H1 (cell line): Measurements from ENCODE around the gene TRAK1. TPM values are rescaled to one million over a fixed set of nuclear protein-coding genes. Genes with fewer than 3 reads are reported as not detected.

Source experiments
- CTCF ChIA-PET: fragments of 300-600 bp; sonication (Branson Sonifier 250); formaldehyde crosslinking; loops from one replicate; lab custom pipeline; 2021; ENCODE audit not compliant: partially characterized antibody; lab: Charles Lee
- POLR2A ChIA-PET: fragments of 300-600 bp; sonication (Branson Sonifier 250); formaldehyde crosslinking; loops from one replicate; lab custom pipeline; 2021; ENCODE audit warnings: inconsistent platforms; ENCODE audit not compliant: partially characterized antibody; lab: Charles Lee
- DNase-seq, 2 experiments: peaks; one replicate each; pipeline versions ENCODE4 v3.0.0 to v3.0.0-alpha.2; 2010 to 2022; ENCODE audit warnings: low spot score in 2 of 2, low read depth in 1 of 2, mixed read lengths in 1 of 2
- FAIRE-seq: peaks from 2 replicates; lab custom pipeline; 2011; peaks lifted over from hg19 to GRCh38; lab: Jason Lieb, UNC
- H2AFZ ChIP-seq: 2 replicates; pipeline ENCODE4 v1.8.1; 2012; ENCODE audit warnings: low read length, inconsistent platforms
- H2AK5ac ChIP-seq: 2 replicates; pipeline ENCODE4 v1.6.1; 2013; ENCODE audit warnings: low read depth, low read length
- H2BK120ac ChIP-seq: replicated peaks from 2 replicates; pipeline ENCODE3; 2013; ENCODE audit warnings: low read depth, low read length, inconsistent platforms
- H2BK12ac ChIP-seq: 2 replicates; pipeline ENCODE4 v1.6.1; 2013; ENCODE audit warnings: low read depth, low read length
- H2BK15ac ChIP-seq: 2 replicates; pipeline ENCODE4 v1.6.1; 2013; ENCODE audit warnings: low read length
- H2BK20ac ChIP-seq: 2 replicates; pipeline ENCODE4 v1.6.1; 2013; ENCODE audit warnings: low read length
- H2BK5ac ChIP-seq: 2 replicates; pipeline ENCODE4 v1.6.1; 2013; ENCODE audit warnings: low read depth, low read length
- H3K14ac ChIP-seq: 2 replicates; pipeline ENCODE4 v1.6.1; 2013; ENCODE audit warnings: inconsistent platforms; ENCODE audit not compliant: insufficient read length
- H3K18ac ChIP-seq: 2 replicates; pipeline ENCODE4 v1.6.1; 2013; ENCODE audit warnings: low read length; ENCODE audit errors: extremely low read depth
- H3K23ac ChIP-seq: 2 replicates; pipeline ENCODE4 v1.6.1; 2013; ENCODE audit warnings: inconsistent platforms; ENCODE audit not compliant: insufficient read length
- H3K23me2 ChIP-seq: 2 replicates; pipeline ENCODE4 v1.6.1; 2013; ENCODE audit warnings: low read depth, low read length
- H3K27ac ChIP-seq: 2 replicates; pipeline ENCODE4 v1.6.1; 2011; ENCODE audit warnings: low read depth, low read length, inconsistent platforms
- H3K27me3 ChIP-seq, 4 experiments: replicated peaks in 1 of 4; 1 replicate in 1 of 4; 2 replicates in 3 of 4; pipeline versions ENCODE4 v1.6.1 to v1.8.1; 2011 to 2013; ENCODE audit warnings: low read length in 3 of 4, mild to moderate bottlenecking in 3 of 4, inconsistent platforms in 2 of 4, mixed read lengths in 2 of 4, moderate library complexity in 1 of 4; ENCODE audit not compliant: control insufficient read depth in 3 of 4, insufficient read depth in 3 of 4; ENCODE audit errors: extremely low read depth in 1 of 4
- H3K36me3 ChIP-seq, 4 experiments: 2 replicates each; pipeline versions ENCODE4 v1.6.1 to v1.8.1; 2011 to 2013; ENCODE audit warnings: mild to moderate bottlenecking in 4 of 4, low read length in 3 of 4, moderate library complexity in 2 of 4, control low read depth in 1 of 4, inconsistent platforms in 1 of 4; ENCODE audit not compliant: insufficient read depth in 4 of 4, control insufficient read depth in 2 of 4
- H3K4ac ChIP-seq: replicated peaks from 2 replicates; pipeline ENCODE3; 2013; ENCODE audit warnings: low read length, low read depth, mixed read lengths, inconsistent platforms; ENCODE audit not compliant: insufficient read length
- H3K4me1 ChIP-seq, 4 experiments: replicated peaks in 1 of 4; 1 replicate in 1 of 4; 2 replicates in 3 of 4; pipeline versions ENCODE4 v1.6.1 to v1.8.1; 2011 to 2013; ENCODE audit warnings: low read length in 3 of 4, inconsistent platforms in 2 of 4, mixed read lengths in 1 of 4; ENCODE audit not compliant: insufficient read depth in 4 of 4, control insufficient read depth in 3 of 4
- H3K4me2 ChIP-seq, 2 experiments: 2 replicates each; pipeline versions ENCODE4 v1.6.1 to v1.8.1; 2011 to 2013; ENCODE audit warnings: low read depth in 2 of 2, low read length in 2 of 2, control low read depth in 1 of 2, inconsistent platforms in 1 of 2, mild to moderate bottlenecking in 1 of 2; ENCODE audit not compliant: insufficient read depth in 1 of 2
- H3K4me3 ChIP-seq, 4 experiments: fragments of 200-600, 300-600 bp in 1 of 4; sonication (generic), shearing (Covaris generic), sonication (Bioruptor Twin) in 1 of 4; 2 replicates each; pipeline versions ENCODE4 v1.5.1 to v1.8.1; 2011 to 2016; ENCODE audit warnings: low read length in 4 of 4, low read depth in 3 of 4, control low read depth in 2 of 4, inconsistent platforms in 2 of 4, mild to moderate bottlenecking in 2 of 4, mixed read lengths in 1 of 4, moderate library complexity in 1 of 4; ENCODE audit not compliant: insufficient read depth in 2 of 4; ENCODE audit errors: extremely low read depth in 1 of 4
- H3K56ac ChIP-seq: replicated peaks from 2 replicates; pipeline ENCODE3; 2013; ENCODE audit warnings: low read depth, mild to moderate bottlenecking, mixed read lengths, low read length, inconsistent platforms; ENCODE audit not compliant: insufficient read length
- H3K79me1 ChIP-seq: 2 replicates; pipeline ENCODE4 v1.6.1; 2013; ENCODE audit warnings: low read depth, low read length, control low read depth
- H3K79me2 ChIP-seq, 2 experiments: 2 replicates each; pipeline versions ENCODE4 v1.6.1 to v1.8.1; 2012 to 2013; ENCODE audit warnings: low read length in 2 of 2, mild to moderate bottlenecking in 2 of 2, inconsistent platforms in 1 of 2; ENCODE audit not compliant: insufficient read depth in 2 of 2, control insufficient read depth in 1 of 2
- H3K9ac ChIP-seq, 4 experiments: replicated peaks in 1 of 4; 1 replicate in 1 of 4; 2 replicates in 3 of 4; pipeline versions ENCODE4 v1.6.1 to v1.8.1; 2011 to 2013; ENCODE audit warnings: low read depth in 3 of 4, low read length in 3 of 4, control low read depth in 2 of 4, mild to moderate bottlenecking in 2 of 4, moderate library complexity in 2 of 4, inconsistent platforms in 1 of 4; ENCODE audit errors: extremely low read depth in 1 of 4
- H3K9me3 ChIP-seq, 2 experiments: 2 replicates each; pipeline versions ENCODE4 v1.6.1 to v1.8.1; 2012 to 2013; ENCODE audit warnings: mild to moderate bottlenecking in 2 of 2, moderate library complexity in 2 of 2, control low read depth in 1 of 2, inconsistent platforms in 1 of 2, low read depth in 1 of 2, low read length in 1 of 2, mixed read lengths in 1 of 2; ENCODE audit not compliant: insufficient read depth in 2 of 2
- H4K20me1 ChIP-seq, 2 experiments: replicated peaks in 1 of 2; 2 replicates each; pipeline versions ENCODE3 to v1.8.1; 2011 to 2013; ENCODE audit warnings: inconsistent platforms in 2 of 2, low read length in 2 of 2, mild to moderate bottlenecking in 1 of 2; ENCODE audit not compliant: insufficient read depth in 2 of 2, control insufficient read depth in 1 of 2
- H4K5ac ChIP-seq: 2 replicates; pipeline ENCODE4 v1.6.1; 2013; ENCODE audit warnings: low read length, low read depth, mixed read lengths, inconsistent platforms; ENCODE audit not compliant: insufficient read length
- H4K8ac ChIP-seq: 2 replicates; pipeline ENCODE4 v1.8.0; 2013; ENCODE audit warnings: mild to moderate bottlenecking, moderate library complexity, low read length, inconsistent platforms; ENCODE audit not compliant: insufficient read depth; ENCODE audit errors: extremely low read depth
- H4K91ac ChIP-seq: replicated peaks from 2 replicates; pipeline ENCODE3; 2013; ENCODE audit warnings: low read length, mixed read lengths, inconsistent platforms; ENCODE audit not compliant: insufficient read length
- ASH2L ChIP-seq: fragments of 200-600, 300-600 bp; sonication (generic); IDR thresholded peaks from one replicate; pipeline ENCODE4 v1.7.1; 2017; ENCODE audit warnings: low read length
- BCL11A ChIP-seq, 2 experiments: IDR thresholded peaks; one replicate each; pipeline ENCODE4 v1.6.1; 2011; ENCODE audit warnings: low read depth in 2 of 2, low read length in 2 of 2, mild to moderate bottlenecking in 2 of 2
- CBX5 ChIP-seq: fragments of 300-800, 300-1000 bp; sonication (generic); IDR thresholded peaks from 2 replicates; pipeline ENCODE4 v1.7.1; 2016; ENCODE audit warnings: antibody characterized with exemption, low read length, low read depth
- CEBPB ChIP-seq: IDR thresholded peaks from 2 replicates; pipeline ENCODE4 v1.6.1; 2012; ENCODE audit warnings: low read depth, low read length
- CTBP2 ChIP-seq: IDR thresholded peaks from 2 replicates; pipeline ENCODE4 v1.7.0; 2011; ENCODE audit warnings: borderline replicate concordance, mild to moderate bottlenecking, moderate library complexity, mixed read lengths, low read length; ENCODE audit not compliant: insufficient read depth, insufficient read length
- EZH2 ChIP-seq: fragments of 200-600 bp; sonication (generic); IDR thresholded peaks from 2 replicates; pipeline ENCODE4 v1.7.1; 2012; ENCODE audit warnings: low read depth, mild to moderate bottlenecking, moderate library complexity, low read length, inconsistent platforms; ENCODE audit not compliant: severe bottlenecking
- GABPA ChIP-seq: IDR thresholded peaks from 2 replicates; pipeline ENCODE4 v1.6.1; 2011; ENCODE audit warnings: mild to moderate bottlenecking, low read length, moderate library complexity, borderline replicate concordance; ENCODE audit not compliant: insufficient read depth
- JUND ChIP-seq: IDR thresholded peaks from 2 replicates; pipeline ENCODE4 v1.6.1; 2011; ENCODE audit warnings: mild to moderate bottlenecking, improper control_type of control experiment, low read length
- KDM5A ChIP-seq: fragments of 200-600 bp; IDR thresholded peaks from 2 replicates; pipeline ENCODE4 v1.7.1; 2012; ENCODE audit warnings: mild to moderate bottlenecking, low read length, inconsistent platforms, mixed read lengths
- MAX ChIP-seq: IDR thresholded peaks from 2 replicates; pipeline ENCODE4 v1.6.1; 2012; ENCODE audit warnings: inconsistent platforms
- RAD21 ChIP-seq, 2 experiments: IDR thresholded peaks in 1 of 2; conservative IDR thresholded peaks in 1 of 2; 2 replicates each; pipeline ENCODE4 v1.6.1; 2011; ENCODE audit warnings: low read depth in 2 of 2, low read length in 2 of 2, improper control_type of control experiment in 1 of 2, inconsistent platforms in 1 of 2, mild to moderate bottlenecking in 1 of 2, moderate library complexity in 1 of 2
- RBBP5 ChIP-seq: IDR thresholded peaks from 2 replicates; pipeline ENCODE4 v1.7.1; 2012; ENCODE audit warnings: low read depth, mild to moderate bottlenecking, inconsistent platforms, low read length, moderate library complexity, borderline replicate concordance
- RFX5 ChIP-seq: IDR thresholded peaks from 2 replicates; pipeline ENCODE4 v1.6.1; 2011; ENCODE audit warnings: low read depth, low read length, improper control_type of control experiment, borderline replicate concordance
- TCF12 ChIP-seq: IDR thresholded peaks from 2 replicates; pipeline ENCODE4 v1.6.1; 2011; ENCODE audit warnings: low read depth, mild to moderate bottlenecking, low read length
- WGBS, 2 experiments: shearing (Covaris generic) in 1 of 2; methylation state at CpG; one replicate each; pipeline versions ENCODE4 v1.1.6 to v1.1.7; 2013 to 2015; ENCODE audit warnings: low lambda C conversion rate in 2 of 2, mixed read lengths in 2 of 2, inconsistent platforms in 1 of 2, low coverage in 1 of 2, missing lambda C conversion rate in 1 of 2; ENCODE audit not compliant: insufficient replicate concordance in 2 of 2, insufficient coverage in 1 of 2, insufficient read length in 1 of 2; ENCODE audit errors: extremely low coverage in 1 of 2, missing lambda C conversion rate in 1 of 2; 5-methylcytosine and 5-hydroxymethylcytosine counted together
- polyA plus RNA-seq, 7 experiments: library from polyadenylated mRNA; depleted of rRNA in 3 of 7; stranded (reverse) in 5 of 7; unstranded in 2 of 7; fragments of >200 nt in 5 of 7; fragments of 200-250 nt in 2 of 7; gene quantifications; 1 replicate in 5 of 7; 2 replicates in 1 of 7; 4 replicates in 1 of 7; pipeline versions ENCODE4 v1.2.1 to v1.2.3, GENCODE V29; 2011 to 2013; ENCODE audit warnings: missing spikeins in 2 of 7, mixed read lengths in 2 of 7
- total RNA-seq: library from RNA; stranded (reverse); fragmentation: NEBNext Ultra II Directional; extraction: Animal tissue kit (Norgen Biotek cat#: 25700); gene quantifications from 2 replicates; pipeline ENCODE4 v1.2.1, GENCODE V29; 2021

TRAK1 gene
- total and polyA plus RNA-seq, 2 of the 8 experiments (the other 6 are each of a cell fraction or from before 2014, with no cell fraction given): 21.3 to 32.7 TPM

GRCh38 chr3:42115946-42116345 lies 24.8 kb downstream of the TRAK1 start:
- Histone ChIP-seq H3K23me2 (no peaks in the 10 kb centered on the region), H3K23ac (no peak overlapping the region), H4K91ac (no peak overlapping the region), H3K4me3 (no peak overlapping the region), H3K27me3 (no peaks in the 10 kb centered on the region), H2BK120ac (no peak overlapping the region), H2BK15ac (no peak overlapping the region), H4K20me1 (peaks cover 0 to 5% of the 10 kb centered on the region in 2 experiments), H3K14ac (no peak overlapping the region), H2BK12ac (no peak overlapping the region), H3K9ac (no peak overlapping the region), H3K79me2 (no peaks in the 10 kb centered on the region), H3K9me3 (no peaks in the 10 kb centered on the region), H3K79me1 (no peaks in the 10 kb centered on the region; the same call in 1 of the 2 replicates), H2AFZ (no peak overlapping the region), H3K27ac (no peak overlapping the region), H3K18ac (no peak overlapping the region), H2BK5ac (peak overlapping the region; percentile 1; the same call in 1 of the 2 replicates), H2BK20ac (no peak overlapping the region), H2AK5ac (no peak overlapping the region), H3K4me1 (peaks cover 0 to 3% (median 1%) of the 10 kb centered on the region in 4 experiments; a peak in 3 of 7 replicates), H3K4ac (no peak overlapping the region), H3K4me2 (no peak overlapping the region), H4K5ac (no peak overlapping the region), H3K56ac (no peak overlapping the region), H3K36me3 (no peaks in the 10 kb centered on the region), H4K8ac (no peak overlapping the region)
- ChIA-PET POLR2A (no interaction called here), CTCF (interaction anchor here (0.7 to 8.2 kb wide), 3 partner anchors 54 to 113 kb away, joined by 3 to 249 read pairs (median 3); no protein-coding TSS in a partner anchor)
- no peak for DNase-seq
- WGBS, 2 experiments: 93% methylated on average over 9 of the region's 9 CpGs; no CpG with 5 or more reads in 1 of the 2 experiments
- FAIRE-seq: no peak
- TF ChIP-seq ASH2L: no peak
- no peak for TF ChIP-seq BCL11A (IDR thresholded peaks at IDR 0.05; ENCODE audit: low read depth in 2 of 2, low read length in 2 of 2)
- no peak for TF ChIP-seq RFX5
- TF ChIP-seq CTBP2: no peak
- TF ChIP-seq CEBPB: no peak
- no peak for TF ChIP-seq KDM5A
- TF ChIP-seq EZH2: no peak
- TF ChIP-seq RAD21 (IDR thresholded peaks at IDR 0.05 in 1 of 2, conservative IDR thresholded peaks at IDR 0.05 in 1 of 2; ENCODE audit: low read depth in 2 of 2, low read length in 2 of 2): no peak
- TF ChIP-seq MAX: no peak
- no peak for TF ChIP-seq JUND
- TF ChIP-seq RBBP5: no peak
- TF ChIP-seq TCF12: no peak
- no peak for TF ChIP-seq GABPA
- no peak for TF ChIP-seq CBX5
